Esophagus (tissue), 2 donors: ENCODE results near the gene ANO9. TPM values are rescaled to one million over a fixed set of nuclear protein-coding genes. Genes with fewer than 3 reads are reported as not detected.

ENCODE experiments used
- H3K27ac ChIP-seq, 2 donors: one replicate each; pipeline ENCODE4 v1.5.1; 2013; ENCODE audit warnings: low read depth in 2 of 2, mild to moderate bottlenecking in 2 of 2, inconsistent platforms in 1 of 2, low read length in 1 of 2, moderate library complexity in 1 of 2
- H3K27me3 ChIP-seq, 2 donors: one replicate each; pipeline ENCODE4 v1.6.1; 2013; ENCODE audit warnings: low read length in 2 of 2, control low read depth in 1 of 2, mild to moderate bottlenecking in 1 of 2; ENCODE audit not compliant: insufficient read depth in 2 of 2, control insufficient read depth in 1 of 2
- H3K36me3 ChIP-seq, 2 donors: one replicate each; pipeline ENCODE4 v1.6.1; 2013; ENCODE audit warnings: low read length in 1 of 2; ENCODE audit not compliant: control insufficient read depth in 2 of 2, insufficient read depth in 2 of 2
- H3K4me1 ChIP-seq, 2 donors: one replicate each; pipeline ENCODE4 v1.6.1; 2013; ENCODE audit warnings: low read length in 1 of 2; ENCODE audit not compliant: control insufficient read depth in 2 of 2, insufficient read depth in 2 of 2
- H3K4me3 ChIP-seq, 2 donors: one replicate each; pipeline ENCODE4 v1.5.1; 2013; ENCODE audit warnings: low read length in 2 of 2, mild to moderate bottlenecking in 2 of 2, low read depth in 1 of 2, moderate library complexity in 1 of 2
- H3K9me3 ChIP-seq, 2 donors: one replicate each; pipeline ENCODE4 v1.6.1; 2013; ENCODE audit warnings: mild to moderate bottlenecking in 2 of 2, low read depth in 1 of 2, low read length in 1 of 2, moderate library complexity in 1 of 2; ENCODE audit not compliant: control insufficient read depth in 2 of 2, insufficient read depth in 1 of 2
- WGBS, 2 donors: extraction: QIAGEN DNeasy Blood & Tissue Kit; methylation state at CpG; one replicate each; pipeline ENCODE4 v1.1.7; 2013; 5-methylcytosine and 5-hydroxymethylcytosine counted together
- polyA plus RNA-seq, 2 donors: library from polyadenylated mRNA; stranded (reverse); fragments of 200-250 nt; gene quantifications; one replicate each; pipeline ENCODE4 v1.2.3, GENCODE V29; 2013
- donor health status: healthy with polysubstance abuse.
- donor health status: Bipolar disorder and iron deficiency.

ANO9 gene
- polyA plus RNA-seq, 2 donors: 18.1 to 40.4 TPM

GRCh38 chr11:368414-369335 is 73.1 kb downstream of the ANO9 start:
- H3K27me3 ChIP-seq: peaks cover 0 to 15% of the 10 kb centered on the region in 2 donors
- WGBS, 2 donors: 1 to 3% methylated on average over 19 to 58 of the region's 61 CpGs

GRCh38 chr11:367956-368413 is 73.8 kb downstream of the ANO9 start:
- H3K36me3 ChIP-seq: no peaks in the 10 kb centered on the region
- peaks cover 0 to 7% of the 10 kb centered on the region in 2 donors for H3K4me1 ChIP-seq
- no peak overlapping the region for H3K27ac ChIP-seq
- no peak overlapping the region for H3K4me3 ChIP-seq
- no peaks in the 10 kb centered on the region for H3K9me3 ChIP-seq
- H3K27me3 ChIP-seq: peaks cover 0 to 15% of the 10 kb centered on the region in 2 donors
- WGBS, 2 donors: 27 to 35% methylated on average over 7 of the region's 7 CpGs

More at GRCh38 chr11:368414-369335, 73.1 kb downstream of the ANO9 start:
- H3K36me3 ChIP-seq: no peaks in the 10 kb centered on the region
- peak overlapping the region in 1 of 2 donors; percentile 41 for H3K4me3 ChIP-seq
- peaks cover 0 to 7% of the 10 kb centered on the region in 2 donors for H3K4me1 ChIP-seq
- H3K9me3 ChIP-seq: no peaks in the 10 kb centered on the region
- H3K27ac ChIP-seq: no peak overlapping the region

Other genes starting within 250 kb of the ANO9 start
- gene SCGB1C1, start 248.9 kb downstream of the ANO9 start, polyA plus RNA-seq: not detected
- gene BET1L, start 234.6 kb downstream of the ANO9 start, polyA plus RNA-seq: 10 to 100 TPM; 12.5 to 18.0 TPM
- 10 to 100 TPM; 31.2 to 42.8 TPM for gene RIC8A, start 234.3 kb downstream of the ANO9 start, polyA plus RNA-seq
- gene SIRT3, start 205.7 kb downstream of the ANO9 start, polyA plus RNA-seq: 10 to 100 TPM in 1 of 2 donors, 1 to 10 TPM in 1; 7.9 to 13.5 TPM
- 10 to 100 TPM; 90.8 to 98.2 TPM for gene PSMD13, start 205.0 kb downstream of the ANO9 start, polyA plus RNA-seq
- under 1 TPM; 0.05 to 0.06 TPM for gene NLRP6, start 163.6 kb downstream of the ANO9 start, polyA plus RNA-seq
- gene PGGHG, start 152.9 kb downstream of the ANO9 start, polyA plus RNA-seq: 10 to 100 TPM; 10.3 to 38.9 TPM
- gene IFITM5, start 142.5 kb downstream of the ANO9 start, polyA plus RNA-seq: not detected
- 100 to 1,000 TPM in 1 of 2 donors, 10 to 100 TPM in 1; 72.3 to 165 TPM for gene IFITM2, start 134.2 kb downstream of the ANO9 start, polyA plus RNA-seq
- gene IFITM1, start 128.0 kb downstream of the ANO9 start, polyA plus RNA-seq: 100 to 1,000 TPM in 1 of 2 donors, 10 to 100 TPM in 1; 48.2 to 112 TPM
- 100 to 1,000 TPM; 243 to 450 TPM for gene IFITM3, start 121.2 kb downstream of the ANO9 start, polyA plus RNA-seq
- 1 to 10 TPM; 5.0 to 5.2 TPM for gene B4GALNT4, start 72.5 kb downstream of the ANO9 start, polyA plus RNA-seq
- gene PKP3, start 47.8 kb downstream of the ANO9 start, polyA plus RNA-seq: 100 to 1,000 TPM; 332 to 353 TPM
- 10 to 100 TPM; 25.4 to 41.7 TPM for gene SIGIRR, start 27.0 kb downstream of the ANO9 start, polyA plus RNA-seq
- gene PTDSS2, start 8.3 kb upstream of the ANO9 start, polyA plus RNA-seq: 10 to 100 TPM; 12.4 to 20.5 TPM
- gene RNH1, start 65.2 kb upstream of the ANO9 start, polyA plus RNA-seq: 100 to 1,000 TPM; 106 to 219 TPM
- 100 to 1,000 TPM; 163 to 257 TPM for gene HRAS, start 93.6 kb upstream of the ANO9 start, polyA plus RNA-seq
- gene LRRC56, start 95.5 kb upstream of the ANO9 start, polyA plus RNA-seq: 1 to 10 TPM; 1.7 to 4.0 TPM
- 1 to 10 TPM; 2.9 to 6.9 TPM for gene LMNTD2, start 118.7 kb upstream of the ANO9 start, polyA plus RNA-seq
- gene RASSF7, start 119.0 kb upstream of the ANO9 start, polyA plus RNA-seq: 10 to 100 TPM; 46.6 to 82.4 TPM
- 10 to 100 TPM; 13.7 to 28.4 TPM for gene PHRF1, start 134.5 kb upstream of the ANO9 start, polyA plus RNA-seq
- gene IRF7, start 173.9 kb upstream of the ANO9 start, polyA plus RNA-seq: 10 to 100 TPM; 17.0 to 30.1 TPM
- under 1 TPM; 0.02 to 0.08 TPM for gene CDHR5, start 182.9 kb upstream of the ANO9 start, polyA plus RNA-seq
- not detected for gene SCT, start 185.2 kb upstream of the ANO9 start, polyA plus RNA-seq
- under 1 TPM; 0.18 to 0.39 TPM for gene DRD4, start 195.3 kb upstream of the ANO9 start, polyA plus RNA-seq